Panc1 (cell line): ENCODE measurements around the gene CDK5RAP2.

Experiments used
- POLR2AphosphoS5 ChIP-seq: IDR thresholded peaks from 2 replicates; pipeline ENCODE4 v1.6.1; 2012; ENCODE audit warnings: mild to moderate bottlenecking, low read depth, low read length, moderate library complexity
- SIN3A ChIP-seq: IDR thresholded peaks from 2 replicates; pipeline ENCODE4 v1.6.1; 2012; ENCODE audit warnings: low read depth, mild to moderate bottlenecking, low read length, moderate library complexity, borderline replicate concordance; ENCODE audit not compliant: insufficient read depth
- TCF7L2 ChIP-seq: IDR thresholded peaks from 2 replicates; pipeline ENCODE4 v1.6.1; 2011; ENCODE audit warnings: mild to moderate bottlenecking, low read depth, low read length, inconsistent platforms
- TF ChIP-seq, protein P1 (sequence below), 2 experiments: IDR thresholded peaks; 2 replicates each; pipeline ENCODE4 v1.6.1; 2011 to 2012; ENCODE audit warnings: low read depth in 2 of 2, control low read depth in 1 of 2, low read length in 1 of 2, mild to moderate bottlenecking in 1 of 2, moderate library complexity in 1 of 2; ENCODE audit not compliant: insufficient read depth in 1 of 2
- TF ChIP-seq, protein P2 (sequence below): fragments of 450-650 bp; IDR thresholded peaks from 2 replicates; pipeline ENCODE4 v1.5.1; 2017; ENCODE audit warnings: mild to moderate bottlenecking

DNA sequence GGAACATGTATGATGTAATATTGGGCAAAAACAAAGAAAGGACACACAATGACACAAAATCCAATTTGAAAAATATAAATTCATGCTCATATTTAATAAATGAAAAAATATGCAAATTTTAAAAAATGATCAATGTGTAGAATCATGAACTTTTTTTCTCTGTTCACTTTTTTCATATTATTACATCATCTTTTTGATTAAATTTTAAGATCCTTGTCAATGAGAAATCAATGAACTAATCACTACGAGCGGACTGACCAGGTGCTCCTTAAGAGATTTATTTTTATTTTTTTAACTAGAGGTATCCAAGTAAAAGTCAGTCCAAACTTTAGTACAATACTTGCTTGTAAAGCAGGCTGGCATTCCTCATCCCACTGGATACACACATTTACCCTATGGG is 174.1 kb downstream of the CDK5RAP2 start:
- TF ChIP-seq, protein P1, sequence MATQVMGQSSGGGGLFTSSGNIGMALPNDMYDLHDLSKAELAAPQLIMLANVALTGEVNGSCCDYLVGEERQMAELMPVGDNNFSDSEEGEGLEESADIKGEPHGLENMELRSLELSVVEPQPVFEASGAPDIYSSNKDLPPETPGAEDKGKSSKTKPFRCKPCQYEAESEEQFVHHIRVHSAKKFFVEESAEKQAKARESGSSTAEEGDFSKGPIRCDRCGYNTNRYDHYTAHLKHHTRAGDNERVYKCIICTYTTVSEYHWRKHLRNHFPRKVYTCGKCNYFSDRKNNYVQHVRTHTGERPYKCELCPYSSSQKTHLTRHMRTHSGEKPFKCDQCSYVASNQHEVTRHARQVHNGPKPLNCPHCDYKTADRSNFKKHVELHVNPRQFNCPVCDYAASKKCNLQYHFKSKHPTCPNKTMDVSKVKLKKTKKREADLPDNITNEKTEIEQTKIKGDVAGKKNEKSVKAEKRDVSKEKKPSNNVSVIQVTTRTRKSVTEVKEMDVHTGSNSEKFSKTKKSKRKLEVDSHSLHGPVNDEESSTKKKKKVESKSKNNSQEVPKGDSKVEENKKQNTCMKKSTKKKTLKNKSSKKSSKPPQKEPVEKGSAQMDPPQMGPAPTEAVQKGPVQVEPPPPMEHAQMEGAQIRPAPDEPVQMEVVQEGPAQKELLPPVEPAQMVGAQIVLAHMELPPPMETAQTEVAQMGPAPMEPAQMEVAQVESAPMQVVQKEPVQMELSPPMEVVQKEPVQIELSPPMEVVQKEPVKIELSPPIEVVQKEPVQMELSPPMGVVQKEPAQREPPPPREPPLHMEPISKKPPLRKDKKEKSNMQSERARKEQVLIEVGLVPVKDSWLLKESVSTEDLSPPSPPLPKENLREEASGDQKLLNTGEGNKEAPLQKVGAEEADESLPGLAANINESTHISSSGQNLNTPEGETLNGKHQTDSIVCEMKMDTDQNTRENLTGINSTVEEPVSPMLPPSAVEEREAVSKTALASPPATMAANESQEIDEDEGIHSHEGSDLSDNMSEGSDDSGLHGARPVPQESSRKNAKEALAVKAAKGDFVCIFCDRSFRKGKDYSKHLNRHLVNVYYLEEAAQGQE (IDR thresholded peaks at IDR 0.05; ENCODE audit: insufficient read depth in 1 of 2, low read depth in 2 of 2, low read length in 1 of 2), result no peak
- TF ChIP-seq, protein P2, sequence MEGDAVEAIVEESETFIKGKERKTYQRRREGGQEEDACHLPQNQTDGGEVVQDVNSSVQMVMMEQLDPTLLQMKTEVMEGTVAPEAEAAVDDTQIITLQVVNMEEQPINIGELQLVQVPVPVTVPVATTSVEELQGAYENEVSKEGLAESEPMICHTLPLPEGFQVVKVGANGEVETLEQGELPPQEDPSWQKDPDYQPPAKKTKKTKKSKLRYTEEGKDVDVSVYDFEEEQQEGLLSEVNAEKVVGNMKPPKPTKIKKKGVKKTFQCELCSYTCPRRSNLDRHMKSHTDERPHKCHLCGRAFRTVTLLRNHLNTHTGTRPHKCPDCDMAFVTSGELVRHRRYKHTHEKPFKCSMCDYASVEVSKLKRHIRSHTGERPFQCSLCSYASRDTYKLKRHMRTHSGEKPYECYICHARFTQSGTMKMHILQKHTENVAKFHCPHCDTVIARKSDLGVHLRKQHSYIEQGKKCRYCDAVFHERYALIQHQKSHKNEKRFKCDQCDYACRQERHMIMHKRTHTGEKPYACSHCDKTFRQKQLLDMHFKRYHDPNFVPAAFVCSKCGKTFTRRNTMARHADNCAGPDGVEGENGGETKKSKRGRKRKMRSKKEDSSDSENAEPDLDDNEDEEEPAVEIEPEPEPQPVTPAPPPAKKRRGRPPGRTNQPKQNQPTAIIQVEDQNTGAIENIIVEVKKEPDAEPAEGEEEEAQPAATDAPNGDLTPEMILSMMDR, result no peak
- no peak for TF ChIP-seq POLR2AphosphoS5
- TF ChIP-seq SIN3A, result no peak
- TF ChIP-seq TCF7L2, result no peak
